CD1c-positive myeloid dendritic cell (primary cell): Measurements from ENCODE around the gene AOPEP.

Source experiments
- DNase-seq: peaks from one replicate; pipeline ENCODE4 v3.0.0-alpha.2; 2016; ENCODE audit errors: extremely low spot score

AOPEP gene

GRCh38 chr9:94788570-94789105 is 62.1 kb downstream of the AOPEP start:
- DNase-seq, result no peak

- DNase-seq, result no peak
Measured at GRCh38 chr9:94791435-94791834, 64.9 kb downstream of the AOPEP start.

GRCh38 chr9:94792511-94792910 is 66.0 kb downstream of the AOPEP start:
- no peak for DNase-seq

- peak; percentile 43 for DNase-seq
Measured at GRCh38 chr9:94794476-94795167, 68.1 kb downstream of the AOPEP start.

- DNase-seq, result no peak
Measured at GRCh38 chr9:94796687-94797086, 70.2 kb downstream of the AOPEP start.

GRCh38 chr9:94798201-94798600 is 71.7 kb downstream of the AOPEP start:
- no peak for DNase-seq

- DNase-seq, result no peak
Measured at GRCh38 chr9:94798708-94799107, 72.2 kb downstream of the AOPEP start.

- DNase-seq, result no peak
Measured at GRCh38 chr9:94799578-94800264, 73.2 kb downstream of the AOPEP start.

GRCh38 chr9:94800424-94801117 is 74.1 kb downstream of the AOPEP start:
- DNase-seq, result no peak

- no peak for DNase-seq
Measured at GRCh38 chr9:94801234-94801633, 74.7 kb downstream of the AOPEP start.

- no peak for DNase-seq
Measured at GRCh38 chr9:94801681-94802080, 75.2 kb downstream of the AOPEP start.

GRCh38 chr9:94802251-94802650 is 75.8 kb downstream of the AOPEP start:
- DNase-seq, result no peak

GRCh38 chr9:94802793-94803192 is 76.3 kb downstream of the AOPEP start:
- DNase-seq, result no peak

GRCh38 chr9:94804316-94804715 is 77.8 kb downstream of the AOPEP start:
- no peak for DNase-seq

GRCh38 chr9:94805051-94805489 is 78.6 kb downstream of the AOPEP start:
- no peak for DNase-seq

GRCh38 chr9:94805585-94805984 is 79.1 kb downstream of the AOPEP start:
- DNase-seq, result peak; percentile 24

- DNase-seq, result no peak
Measured at GRCh38 chr9:94806307-94806893, 79.9 kb downstream of the AOPEP start.

GRCh38 chr9:94807556-94807955 is 81.1 kb downstream of the AOPEP start:
- DNase-seq, result no peak

- DNase-seq, result no peak
Measured at GRCh38 chr9:94808926-94809700, 82.6 kb downstream of the AOPEP start.

- DNase-seq, result no peak
Measured at GRCh38 chr9:94809778-94810177, 83.3 kb downstream of the AOPEP start.

- DNase-seq, result no peak
Measured at GRCh38 chr9:94811074-94811473, 84.6 kb downstream of the AOPEP start.
